ENCODE results near the gene USO1.
"Not testable (repeated sequence)": the region's sequence is repeated elsewhere in the genome, so short reads cannot be mapped to it uniquely, and the experiment has no call there.

The USO1 gene

DNA sequence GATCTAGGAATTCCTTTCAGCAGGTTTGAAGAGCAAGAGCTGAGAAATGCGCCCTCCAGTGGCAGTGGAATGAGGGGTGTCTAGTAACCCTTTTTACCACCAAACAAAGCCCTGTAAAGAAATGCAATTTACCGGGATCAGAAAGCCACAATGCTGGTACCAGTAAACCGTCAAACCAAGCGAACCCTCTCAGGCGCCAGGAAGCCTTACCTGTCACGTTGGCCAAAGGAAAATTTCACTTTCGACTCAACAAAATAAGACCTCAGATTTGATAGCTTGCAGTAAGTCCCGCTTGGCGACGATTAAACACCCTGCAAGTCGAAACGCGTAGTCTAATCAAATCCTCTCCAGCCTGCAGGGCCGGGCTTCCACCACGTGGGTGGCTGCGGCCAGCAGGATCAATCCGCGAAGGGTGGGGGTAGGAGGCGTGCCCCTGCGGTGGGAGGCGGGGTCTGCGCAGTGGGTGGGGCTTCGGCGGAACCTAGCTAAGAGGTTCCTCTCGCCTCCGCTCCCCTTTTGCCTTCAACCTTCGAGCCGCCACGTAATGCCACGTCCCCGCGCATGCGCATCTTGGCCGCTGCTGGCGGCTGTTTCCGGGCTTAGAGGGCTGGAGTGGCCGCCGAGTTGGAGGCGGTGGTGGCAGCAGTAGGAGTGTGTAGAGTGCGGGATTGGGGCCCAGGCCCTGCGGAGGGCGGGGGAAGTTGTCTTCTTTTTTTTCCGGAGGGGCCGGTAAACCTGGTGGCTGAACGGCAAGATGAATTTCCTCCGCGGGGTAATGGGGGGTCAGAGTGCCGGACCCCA, at the start of gene USO1:
TSS of gene USO1 (plus strand) at position 512 of the 801 bp plus-strand sequence. CDS start at position 755, 243 bp downstream.
- DNase-seq: peak; percentile 99

- no peak for DNase-seq
These were observed 49.3 kb upstream of the USO1 start for GRCh38 chr4:75675004-75675531.

DNA sequence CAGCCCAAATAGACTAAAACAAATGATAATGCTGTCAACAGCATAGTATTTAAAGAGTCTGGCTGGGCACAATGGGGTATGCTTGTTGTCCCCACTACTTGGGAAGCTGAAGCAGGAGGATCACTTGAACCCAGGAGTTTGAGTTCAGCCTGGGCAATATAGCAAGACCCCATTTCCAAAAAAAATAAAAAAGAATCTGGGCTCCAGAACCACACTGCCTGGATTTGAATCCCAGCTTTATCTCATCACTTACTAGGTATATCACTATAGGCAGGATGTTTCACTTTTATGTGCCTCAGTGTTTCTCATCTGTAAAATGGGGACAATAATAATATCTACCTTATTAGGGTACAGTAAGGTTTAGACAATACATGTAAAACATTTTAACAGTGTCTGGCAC, 45.9 kb upstream of the USO1 start:
- no peak for DNase-seq

- no peak for DNase-seq
These were observed 45.4 kb upstream of the USO1 start for GRCh38 chr4:75678965-75679364.

GRCh38 chr4:75679876-75680575, 44.4 kb upstream of the USO1 start:
- no peak for DNase-seq

DNA sequence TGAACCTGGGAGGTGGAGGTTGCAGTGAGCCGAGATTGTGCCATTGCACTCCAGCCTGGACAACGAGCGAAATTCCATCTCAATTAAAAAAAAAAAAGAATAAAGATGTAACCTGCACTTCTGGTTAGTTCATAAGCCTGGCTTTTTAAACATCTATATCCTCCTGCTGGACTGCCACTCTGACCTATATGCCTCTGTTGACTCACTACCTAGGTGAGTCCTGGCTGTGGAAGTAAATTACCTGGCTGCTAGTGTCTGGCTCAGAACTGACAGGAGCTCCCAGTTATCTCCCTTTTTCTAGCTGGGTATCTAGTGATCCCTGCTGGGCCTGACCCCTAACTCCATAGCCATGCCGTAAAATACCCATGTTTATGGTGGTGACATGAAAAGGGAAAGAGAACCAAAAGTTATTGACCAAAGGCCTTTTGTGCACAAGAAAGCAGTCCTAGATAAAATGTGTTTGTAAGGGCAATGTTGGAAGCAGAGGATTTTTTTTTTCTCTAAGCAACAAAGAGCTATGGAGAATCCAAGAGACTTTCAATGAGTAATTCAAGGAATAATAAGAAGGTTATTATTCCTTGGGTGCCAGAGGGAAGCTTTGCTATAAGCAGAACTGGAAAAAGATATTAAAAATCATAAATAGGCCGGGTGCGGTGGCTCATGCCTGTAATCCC, 40.8 kb upstream of the USO1 start:
- DNase-seq: no peak

- no peak for DNase-seq
These were observed 38.7 kb upstream of the USO1 start for GRCh38 chr4:75685546-75686189.

- DNase-seq: no peak
These were observed 38.0 kb upstream of the USO1 start for GRCh38 chr4:75686346-75686745.

GRCh38 chr4:75687125-75687524, 37.3 kb upstream of the USO1 start:
- DNase-seq: not testable (repeated sequence)

DNA sequence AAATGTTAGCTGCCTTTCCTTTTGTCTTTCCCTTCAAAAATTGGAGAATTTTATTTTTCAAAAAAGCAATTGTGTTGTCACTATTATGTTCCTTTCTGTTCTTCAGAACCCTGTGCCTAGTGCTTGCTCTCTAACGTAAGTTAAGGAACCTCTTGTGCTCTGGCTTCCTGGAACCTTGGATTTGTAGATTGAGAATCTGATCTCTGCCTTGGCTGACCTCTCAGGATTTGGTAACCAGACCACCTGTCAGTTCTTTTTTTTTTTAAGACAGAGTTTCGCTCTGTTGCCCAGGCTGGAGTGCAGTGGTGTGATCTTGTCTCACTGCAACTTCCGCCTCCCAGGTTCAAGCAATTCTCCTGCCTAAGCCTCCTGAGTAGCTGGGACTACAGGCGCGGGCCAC, 32.3 kb upstream of the USO1 start:
- not testable (repeated sequence) for DNase-seq

- DNase-seq: peak; percentile 52
These were observed 28.3 kb upstream of the USO1 start for GRCh38 chr4:75696071-75696470.

- peak; percentile 42 for DNase-seq
These were observed 27.8 kb upstream of the USO1 start for GRCh38 chr4:75696581-75696980.

DNA sequence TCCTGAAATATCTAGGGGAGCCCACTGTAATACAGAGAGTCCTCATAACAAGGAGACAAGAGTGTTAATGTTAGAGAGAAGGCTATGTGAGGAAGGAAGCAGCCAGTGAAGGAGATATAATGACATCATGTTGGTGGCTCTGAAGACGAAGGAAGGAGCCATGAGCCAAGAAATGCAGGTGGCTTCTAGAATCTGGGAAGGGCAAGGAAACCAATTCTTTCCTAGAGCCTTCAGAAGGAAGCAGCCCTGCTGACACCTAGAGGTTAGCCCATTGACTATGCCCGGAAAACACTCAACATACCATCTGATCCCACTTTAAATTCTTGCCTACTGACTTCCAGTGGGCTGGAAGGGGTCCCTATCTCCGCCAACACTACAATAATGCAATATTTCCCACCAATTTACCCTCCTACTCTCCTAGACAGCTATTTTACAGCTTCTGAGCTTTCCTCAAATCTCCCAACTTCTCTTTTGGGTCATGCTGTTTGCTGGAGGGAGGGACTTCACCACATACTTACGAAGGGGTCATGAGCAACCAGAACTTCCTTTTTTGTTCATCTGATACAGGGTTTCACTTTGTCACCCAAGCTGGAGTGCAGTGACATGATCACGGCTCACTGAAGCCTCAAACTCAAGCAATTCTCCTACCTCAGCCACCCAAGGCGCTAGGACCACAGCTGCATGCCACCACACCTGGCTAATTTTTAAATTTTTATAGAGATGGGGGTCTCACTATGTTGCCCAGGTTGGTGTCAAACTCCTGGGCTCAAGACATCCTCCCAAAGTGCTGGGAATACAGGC, 26.0 kb upstream of the USO1 start:
- peak; percentile 91 for DNase-seq

GRCh38 chr4:75698963-75699228, 25.5 kb upstream of the USO1 start:
- peak; percentile 6 for DNase-seq

DNA sequence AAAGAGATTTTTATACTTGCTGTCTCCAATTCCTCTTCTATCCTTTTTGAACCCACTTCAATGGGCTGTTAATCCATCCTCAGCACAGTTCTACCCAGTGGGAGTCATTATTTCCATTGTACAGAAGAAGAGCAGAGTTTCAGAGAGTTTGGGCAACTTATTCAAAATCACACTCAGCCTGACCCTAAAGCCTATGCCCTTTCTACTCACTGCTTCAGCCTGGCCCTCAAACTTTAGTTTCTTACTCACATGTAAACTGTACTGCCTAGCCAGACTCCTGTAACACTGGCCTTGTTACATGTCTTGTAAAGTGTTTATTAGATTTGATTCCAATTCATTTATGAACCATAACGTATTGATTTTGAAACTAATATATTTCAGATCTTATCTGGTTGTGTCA, 25.1 kb upstream of the USO1 start:
- peak; percentile 12 for DNase-seq

GRCh38 chr4:75702919-75703411, 21.4 kb upstream of the USO1 start:
- DNase-seq: no peak

GRCh38 chr4:75705198-75705977, 19.0 kb upstream of the USO1 start:
- DNase-seq: no peak

GRCh38 chr4:75708218-75708691, 16.1 kb upstream of the USO1 start:
- DNase-seq: peak; percentile 55

DNA sequence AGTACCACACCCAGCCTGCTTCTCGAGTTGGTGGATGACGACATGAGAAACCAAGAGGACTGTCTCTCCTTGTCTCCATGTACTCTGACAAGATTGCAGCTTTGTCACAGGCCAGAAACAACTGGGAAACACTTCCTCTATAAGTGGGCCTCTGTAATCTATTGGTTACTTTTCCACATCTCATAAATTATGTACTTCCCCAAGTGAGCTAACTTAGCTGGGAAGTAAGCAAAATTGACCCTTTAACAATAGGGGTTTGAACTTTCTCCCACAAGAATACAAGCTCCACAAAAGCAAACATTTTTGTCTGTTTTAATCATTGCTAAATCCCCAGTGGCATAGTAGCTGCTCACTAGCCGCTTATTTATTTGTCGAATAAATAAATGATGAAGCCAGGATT, 14.1 kb upstream of the USO1 start:
- peak; percentile 87 for DNase-seq

GRCh38 chr4:75714011-75714410, 10.4 kb upstream of the USO1 start:
- no peak for DNase-seq

DNA sequence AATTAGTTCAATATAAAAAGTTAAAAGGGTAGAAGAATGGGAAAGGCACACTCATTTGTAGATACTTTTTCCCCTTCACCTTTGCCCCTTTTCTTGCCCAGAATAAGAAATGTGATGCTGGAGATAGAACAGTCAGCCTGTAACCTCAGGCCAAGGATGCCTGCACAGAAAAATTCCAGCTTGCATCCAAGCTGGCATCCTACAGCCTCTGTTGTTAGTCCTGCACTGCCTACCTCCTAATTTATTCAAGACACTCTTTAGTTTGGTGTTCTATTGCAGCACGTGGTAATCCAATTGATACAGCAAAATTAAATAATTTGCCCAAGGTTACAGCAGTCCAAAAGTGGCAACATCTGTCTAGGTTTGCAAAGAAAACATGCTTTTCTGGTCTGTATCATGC, 9.7 kb upstream of the USO1 start:
- no peak for DNase-seq

Measured in inflammatory macrophage treated with lipopolysaccharide for 4 hours (primary cell).